HEK293T (cell line): ENCODE measurements around the gene CD164L2.

ENCODE experiments used
- ARNT ChIP-seq: fragments of 450-650 bp; IDR thresholded peaks from 2 replicates; pipeline ENCODE4 v1.6.1; 2017; ENCODE audit warnings: mild to moderate bottlenecking
- BHLHE40 ChIP-seq: fragments of 450-650 bp; IDR thresholded peaks from 2 replicates; pipeline ENCODE4 v1.6.1; 2016; ENCODE audit warnings: mild to moderate bottlenecking, moderate library complexity, borderline replicate concordance
- CTBP1 ChIP-seq: fragments of 450-650 bp; IDR thresholded peaks from 2 replicates; pipeline ENCODE4 v1.6.1; 2016; ENCODE audit warnings: borderline replicate concordance
- ELF4 ChIP-seq: fragments of 450-650 bp; IDR thresholded peaks from 2 replicates; pipeline ENCODE4 v1.6.1; 2017; ENCODE audit warnings: antibody characterized with exemption
- FOXA1 ChIP-seq: fragments of 450-650 bp; IDR thresholded peaks from 2 replicates; pipeline ENCODE4 v1.6.1; 2016; ENCODE audit warnings: mild to moderate bottlenecking
- FOXK2 ChIP-seq: fragments of 450-650 bp; IDR thresholded peaks from 2 replicates; pipeline ENCODE4 v1.6.1; 2016; ENCODE audit warnings: mild to moderate bottlenecking
- NFRKB ChIP-seq: fragments of 450-650 bp; IDR thresholded peaks from 2 replicates; pipeline ENCODE4 v1.6.1; 2016; ENCODE audit warnings: mild to moderate bottlenecking, moderate library complexity

GRCh38 chr1:27414091-27414490 lies 31.0 kb upstream of the CD164L2 start:
- TF ChIP-seq FOXA1, result no peak
- no peak for TF ChIP-seq BHLHE40
- no peak for TF ChIP-seq ARNT
- TF ChIP-seq CTBP1, result no peak
- TF ChIP-seq ELF4, result no peak
- TF ChIP-seq NFRKB, result no peak
- TF ChIP-seq FOXK2, result no peak
